SK-N-MC (cell line): ENCODE data around the gene ZNF544.

Experiments used
- EZH2 ChIP-seq: fragments of 200-600 bp; sonication (generic); IDR thresholded peaks from one replicate; pipeline ENCODE4 v1.6.1; 2017; ENCODE audit warnings: antibody characterized with exemption
- FOXP2 ChIP-seq: optimal IDR thresholded peaks from 2 replicates; pipeline ENCODE3; 2011; ENCODE audit warnings: mild to moderate bottlenecking, moderate library complexity; ENCODE audit not compliant: insufficient read depth; ENCODE audit errors: extremely low read length, control extremely low read depth
- POLR2AphosphoS5 ChIP-seq: IDR thresholded peaks from 2 replicates; pipeline ENCODE4 v1.6.1; 2012; ENCODE audit warnings: mild to moderate bottlenecking, low read depth, low read length, borderline replicate concordance

DNA sequence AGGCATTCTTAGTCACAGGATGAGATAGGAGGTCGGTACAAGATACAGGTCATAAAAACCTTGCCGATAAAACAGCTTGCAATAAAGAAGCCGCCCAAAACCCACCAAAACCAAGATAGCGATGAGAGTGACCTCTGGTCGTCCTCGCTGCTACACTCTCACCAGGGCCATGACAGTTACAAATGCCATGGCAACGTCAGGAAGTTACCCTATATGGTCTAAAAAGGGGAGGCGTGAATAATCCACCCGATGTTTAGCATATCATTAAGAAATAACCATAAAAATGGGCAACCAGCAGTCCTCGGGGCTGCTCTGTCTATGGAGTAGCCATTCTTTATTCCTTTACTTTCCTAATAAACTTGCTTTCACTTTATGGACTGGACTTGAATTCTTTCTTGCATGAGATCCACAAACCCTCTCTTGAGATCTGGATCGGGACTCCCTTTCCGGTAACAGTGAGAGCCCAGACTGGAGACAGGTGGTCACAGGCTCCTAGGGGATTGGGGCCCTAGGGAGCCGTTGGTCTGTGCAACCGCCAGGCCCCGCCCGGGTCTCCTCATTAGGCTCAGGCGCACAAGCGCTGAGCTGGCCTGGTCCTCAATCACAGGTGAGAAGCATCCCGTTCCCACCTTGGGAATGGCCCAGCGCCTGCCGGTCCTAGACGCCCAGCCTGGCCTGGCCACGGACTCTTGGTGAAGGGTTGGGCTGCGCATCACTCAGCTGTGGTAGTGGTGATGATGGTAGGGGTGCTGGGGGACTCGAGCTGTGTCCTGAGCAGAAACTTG lies 10.9 kb upstream of the ZNF544 start:
- no peak for TF ChIP-seq POLR2AphosphoS5
- TF ChIP-seq EZH2, result no peak
- TF ChIP-seq FOXP2, result no peak
